IMR-90 (cell line): ENCODE results near the gene KLHDC7B.

Experiments
- CTCF ChIP-seq: conservative IDR thresholded peaks from 2 replicates; pipeline ENCODE4 v1.5.1; 2012; ENCODE audit warnings: mild to moderate bottlenecking, low read depth, low read length, improper control_type of control experiment
- RAD21 ChIP-seq: IDR thresholded peaks from 2 replicates; pipeline ENCODE4 v1.6.1; 2012; ENCODE audit warnings: low read length, improper control_type of control experiment
- USF2 ChIP-seq: fragments of 150-350 bp; IDR thresholded peaks from 2 replicates; pipeline ENCODE4 v1.6.1; 2017; ENCODE audit warnings: mild to moderate bottlenecking, antibody characterized with exemption, low read length, low read depth

- TF ChIP-seq RAD21 (no peak), CTCF (no peak), USF2 (no peak)
These were observed 16.9 kb upstream of the KLHDC7B start for GRCh38 chr22:50528682-50529415.
